PC-9 (cell line): Measurements from ENCODE around the gene TRIM59. TPM values are rescaled to one million over a fixed set of nuclear protein-coding genes. Genes with fewer than 3 reads are reported as not detected.

Experiments
- BruUV-seq: library from RNA; stranded (reverse); fragments of 400-500 nt; replicated peaks from 2 replicates; lab custom pipeline; 2021; lab: Mats Ljungman, UMichigan
- CTCF ChIA-PET: fragments of 300-600 bp; sonication (Branson Sonifier 250); formaldehyde crosslinking; loops from one replicate; lab custom pipeline; 2022; ENCODE audit warnings: antibody characterized with exemption; lab: Charles Lee
- POLR2A ChIA-PET: fragments of 300-600 bp; sonication (Branson Sonifier 250); formaldehyde crosslinking; loops from one replicate; lab custom pipeline; 2022; ENCODE audit warnings: antibody characterized with exemption; ENCODE audit not compliant: unreplicated experiment; lab: Charles Lee
- DNase-seq, 2 experiments: peaks; one replicate each; pipeline versions ENCODE4 v3.0.0 to v3.0.0-alpha.2; 2015 to 2022; ENCODE audit warnings: mixed read lengths in 1 of 2
- H2AFZ ChIP-seq: fragments of 200-600 bp; sonication (generic); 2 replicates; pipeline ENCODE4 v1.8.1; 2017; ENCODE audit warnings: antibody characterized with exemption
- H3F3A ChIP-seq: fragments of 200-600 bp; sonication (generic); 2 replicates; pipeline ENCODE4 v1.8.1; 2017; ENCODE audit warnings: antibody characterized with exemption, mild to moderate bottlenecking, low read depth; ENCODE audit not compliant: insufficient read depth
- H3K27ac ChIP-seq: fragments of 200-600 bp; sonication (generic); 2 replicates; pipeline ENCODE4 v1.6.1; 2016; ENCODE audit warnings: mixed run types
- H3K27me3 ChIP-seq: fragments of 200-600 bp; sonication (generic); 2 replicates; pipeline ENCODE4 v1.6.1; 2016; ENCODE audit warnings: low read depth, mixed run types; ENCODE audit not compliant: insufficient read depth
- H3K36me3 ChIP-seq: fragments of 200-600 bp; sonication (generic); 2 replicates; pipeline ENCODE4 v1.6.1; 2016; ENCODE audit warnings: low read depth, mixed run types
- H3K4me1 ChIP-seq: fragments of 200-600 bp; sonication (generic); replicated peaks from 2 replicates; pipeline ENCODE4 v1.6.1; 2016; ENCODE audit warnings: mixed run types; ENCODE audit not compliant: insufficient read depth
- H3K4me2 ChIP-seq: fragments of 200-600 bp; sonication (generic); 2 replicates; pipeline ENCODE4 v1.6.1; 2017; ENCODE audit warnings: mixed run types
- H3K4me3 ChIP-seq: fragments of 200-600 bp; sonication (generic); 2 replicates; pipeline ENCODE4 v1.6.1; 2016; ENCODE audit warnings: mixed run types
- H3K79me2 ChIP-seq: fragments of 200-600 bp; sonication (generic); 2 replicates; pipeline ENCODE4 v1.6.1; 2017; ENCODE audit warnings: low read depth, mixed run types
- H3K9me2 ChIP-seq: fragments of 200-600 bp; sonication (generic); 2 replicates; pipeline ENCODE4 v1.8.1; 2017; ENCODE audit warnings: mild to moderate bottlenecking; ENCODE audit not compliant: insufficient read depth
- H3K9me3 ChIP-seq: fragments of 200-600 bp; sonication (generic); 2 replicates; pipeline ENCODE4 v1.8.1; 2016; ENCODE audit warnings: low read depth; ENCODE audit not compliant: insufficient read depth
- H4K20me1 ChIP-seq: fragments of 200-600 bp; sonication (generic); 2 replicates; pipeline ENCODE4 v1.8.1; 2017; ENCODE audit not compliant: insufficient read depth
- CTCF ChIP-seq: fragments of 200-600 bp; sonication (generic); conservative IDR thresholded peaks from 2 replicates; pipeline ENCODE4 v1.6.1; 2017; ENCODE audit warnings: mixed run types, antibody characterized with exemption, mild to moderate bottlenecking, moderate library complexity
- EZH2 ChIP-seq: fragments of 200-600 bp; sonication (generic); IDR thresholded peaks from 2 replicates; pipeline ENCODE4 v1.8.0; 2017; ENCODE audit warnings: antibody characterized with exemption, low read depth
- intact Hi-C: fragments of 100-400 bp; cut with micrococcal nuclease; formaldehyde crosslinking; loops from one replicate; pipeline ENCODE4 v1.10.0; 2022; ENCODE audit not compliant: unreplicated experiment
- total RNA-seq: library from RNA; stranded (reverse); gene quantifications from 2 replicates; pipeline ENCODE4 v1.2.3, GENCODE V29; 2021

The TRIM59 gene
- total RNA-seq, 1 experiment from 2014 or later: 23.3 TPM

- DNase-seq: no peak
- CTCF ChIA-PET: no interaction called here
- intact Hi-C loops: no loop called here
- peaks cover 6% of the 10 kb centered on the region; the same call in 1 of the 2 replicates for H3K9me3 ChIP-seq
- no peaks in the 10 kb centered on the region for H3K79me2 ChIP-seq
- H3K4me1 ChIP-seq: no peaks in the 10 kb centered on the region; the same call in 1 of the 2 replicates
- H3K9me2 ChIP-seq: peaks cover 3% of the 10 kb centered on the region; the same call in 1 of the 2 replicates
- TF ChIP-seq EZH2: no peak
- TF ChIP-seq CTCF: no peak
- H3F3A ChIP-seq: no peaks in the 10 kb centered on the region
- no peak overlapping the region for H3K4me2 ChIP-seq
- no peak overlapping the region for H2AFZ ChIP-seq
- no TSS peak for BruUV-seq
- no peak overlapping the region for H3K27ac ChIP-seq
- no peaks in the 10 kb centered on the region for H3K36me3 ChIP-seq
- H4K20me1 ChIP-seq: no peaks in the 10 kb centered on the region
- POLR2A ChIA-PET: no interaction called here
- no peak overlapping the region for H3K4me3 ChIP-seq
- no peaks in the 10 kb centered on the region for H3K27me3 ChIP-seq
Observed at GRCh38 chr3:160473978-160474377, 24.4 kb upstream of the TRIM59 start.

GRCh38 chr3:160473221-160473620 is 23.6 kb upstream of the TRIM59 start:
- no peak for DNase-seq
- BruUV-seq: no TSS peak
- no peak overlapping the region for H2AFZ ChIP-seq

GRCh38 chr3:160472344-160472743 is 22.8 kb upstream of the TRIM59 start:
- ChIA-PET POLR2A (no interaction called here), CTCF (no interaction called here)
- DNase-seq: no peak
- H4K20me1 ChIP-seq: no peaks in the 10 kb centered on the region
- no peaks in the 10 kb centered on the region for H3K27me3 ChIP-seq
- BruUV-seq: no TSS peak
- H3K4me1 ChIP-seq: no peaks in the 10 kb centered on the region; the same call in 1 of the 2 replicates
- H3K79me2 ChIP-seq: no peaks in the 10 kb centered on the region
- no peaks in the 10 kb centered on the region for H3K36me3 ChIP-seq
- H2AFZ ChIP-seq: no peak overlapping the region; the same call in 1 of the 2 replicates
- H3K27ac ChIP-seq: no peak overlapping the region
- H3K9me2 ChIP-seq: peaks cover 3% of the 10 kb centered on the region; the same call in 1 of the 2 replicates
- TF ChIP-seq EZH2 (no peak), CTCF (no peak)
- no peaks in the 10 kb centered on the region for H3F3A ChIP-seq
- H3K4me2 ChIP-seq: no peak overlapping the region
- peaks cover 6% of the 10 kb centered on the region; the same call in 1 of the 2 replicates for H3K9me3 ChIP-seq
- intact Hi-C loops: no loop called here
- H3K4me3 ChIP-seq: no peak overlapping the region

More at GRCh38 chr3:160473221-160473620, 23.6 kb upstream of the TRIM59 start:
- POLR2A ChIA-PET: interaction anchor here (0.6 kb wide), 1 partner anchor 1778 kb away, joined by 4 read pairs; no protein-coding TSS in a partner anchor
- CTCF ChIA-PET: no interaction called here
- no peak overlapping the region for H3K27ac ChIP-seq
- no peaks in the 10 kb centered on the region for H3F3A ChIP-seq
- H3K9me2 ChIP-seq: peaks cover 3% of the 10 kb centered on the region; the same call in 1 of the 2 replicates
- H3K27me3 ChIP-seq: no peaks in the 10 kb centered on the region
- intact Hi-C loops: no loop called here
- H3K4me1 ChIP-seq: no peaks in the 10 kb centered on the region; the same call in 1 of the 2 replicates
- H3K79me2 ChIP-seq: no peaks in the 10 kb centered on the region
- H3K4me3 ChIP-seq: no peak overlapping the region
- no peaks in the 10 kb centered on the region for H3K36me3 ChIP-seq
- H4K20me1 ChIP-seq: no peaks in the 10 kb centered on the region
- TF ChIP-seq CTCF (no peak), EZH2 (no peak)
- peaks cover 6% of the 10 kb centered on the region; the same call in 1 of the 2 replicates for H3K9me3 ChIP-seq
- H3K4me2 ChIP-seq: no peak overlapping the region
